Measurements from ENCODE around the gene INO80E.

- TF ChIP-seq, protein P1, sequence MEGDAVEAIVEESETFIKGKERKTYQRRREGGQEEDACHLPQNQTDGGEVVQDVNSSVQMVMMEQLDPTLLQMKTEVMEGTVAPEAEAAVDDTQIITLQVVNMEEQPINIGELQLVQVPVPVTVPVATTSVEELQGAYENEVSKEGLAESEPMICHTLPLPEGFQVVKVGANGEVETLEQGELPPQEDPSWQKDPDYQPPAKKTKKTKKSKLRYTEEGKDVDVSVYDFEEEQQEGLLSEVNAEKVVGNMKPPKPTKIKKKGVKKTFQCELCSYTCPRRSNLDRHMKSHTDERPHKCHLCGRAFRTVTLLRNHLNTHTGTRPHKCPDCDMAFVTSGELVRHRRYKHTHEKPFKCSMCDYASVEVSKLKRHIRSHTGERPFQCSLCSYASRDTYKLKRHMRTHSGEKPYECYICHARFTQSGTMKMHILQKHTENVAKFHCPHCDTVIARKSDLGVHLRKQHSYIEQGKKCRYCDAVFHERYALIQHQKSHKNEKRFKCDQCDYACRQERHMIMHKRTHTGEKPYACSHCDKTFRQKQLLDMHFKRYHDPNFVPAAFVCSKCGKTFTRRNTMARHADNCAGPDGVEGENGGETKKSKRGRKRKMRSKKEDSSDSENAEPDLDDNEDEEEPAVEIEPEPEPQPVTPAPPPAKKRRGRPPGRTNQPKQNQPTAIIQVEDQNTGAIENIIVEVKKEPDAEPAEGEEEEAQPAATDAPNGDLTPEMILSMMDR (IDR thresholded peaks at IDR 0.05; ENCODE audit: low read length) = no peak
- no peak for TF ChIP-seq EZH2phosphoT487 (IDR thresholded peaks at IDR 0.05; ENCODE audit: low read length)
- no peak for TF ChIP-seq EZH2 (optimal IDR thresholded peaks at IDR 0.05; ENCODE audit: low read depth, low read length)
These were observed 12.5 kb upstream of the INO80E start for GRCh38 chr16:29983420-29984136.
